Kidney (tissue), 14 donors: Measurements from ENCODE around the gene RASGRF1. TPM values are rescaled to one million over a fixed set of nuclear protein-coding genes. Genes with fewer than 3 reads are reported as not detected.

ENCODE experiments used
- DNase-seq, 5 donors: peaks; one replicate each; pipeline ENCODE4 v3.0.0-alpha.2; 2013 to 2020
- FAIRE-seq: peaks from 2 replicates; lab custom pipeline; 2012; peaks lifted over from hg19 to GRCh38; lab: Jason Lieb, UNC
- H3K27ac ChIP-seq, 2 donors: one replicate each; pipeline ENCODE4 v1.7.0; 2013; ENCODE audit warnings: low read depth in 2 of 2, low read length in 2 of 2, inconsistent platforms in 1 of 2
- H3K27me3 ChIP-seq: one replicate; pipeline ENCODE4 v1.7.1; 2013; ENCODE audit warnings: low read length, inconsistent platforms; ENCODE audit not compliant: control insufficient read depth, insufficient read depth
- H3K36me3 ChIP-seq, 3 donors: one replicate each; pipeline versions ENCODE4 v1.7.0 to v1.7.1; 2013; ENCODE audit warnings: low read length in 3 of 3, control low read depth in 1 of 3, inconsistent platforms in 1 of 3; ENCODE audit not compliant: insufficient read depth in 3 of 3, control insufficient read depth in 2 of 3
- H3K4me1 ChIP-seq, 3 donors: one replicate each; pipeline versions ENCODE4 v1.7.0 to v1.7.1; 2013; ENCODE audit warnings: low read length in 3 of 3, inconsistent platforms in 1 of 3, low read depth in 1 of 3; ENCODE audit not compliant: control insufficient read depth in 2 of 3, insufficient read depth in 2 of 3
- H3K4me3 ChIP-seq, 3 donors: one replicate each; pipeline versions ENCODE4 v1.7.0 to v1.8.1; 2013; ENCODE audit warnings: low read length in 3 of 3, control low read depth in 1 of 3, inconsistent platforms in 1 of 3
- H3K9ac ChIP-seq, 3 donors: one replicate each; pipeline versions ENCODE4 v1.7.0 to v1.7.1; 2013; ENCODE audit warnings: low read length in 3 of 3, control low read depth in 1 of 3, inconsistent platforms in 1 of 3
- H3K9me3 ChIP-seq, 3 donors: one replicate each; pipeline versions ENCODE4 v1.7.0 to v1.7.1; 2013; ENCODE audit warnings: low read length in 3 of 3, control low read depth in 1 of 3, inconsistent platforms in 1 of 3; ENCODE audit not compliant: control insufficient read depth in 2 of 3, insufficient read depth in 1 of 3
- intact Hi-C: fragments of 100-400 bp; cut with DNase I; formaldehyde crosslinking; loops from one replicate; pipeline ENCODE4 v1.11.1; 2022
- polyA plus RNA-seq: library from polyadenylated mRNA; stranded (reverse); fragments of 350-450 nt; fragmentation: Illumina TruSeq; extraction: RNeasy Lipid Tissue Mini Kit (QIAGEN cat#74804); gene quantifications from one replicate; pipeline ENCODE4 v1.2.3, GENCODE V29; 2014; ENCODE audit warnings: low read depth, low replicate concordance; ENCODE audit not compliant: insufficient read depth
- total RNA-seq: library from RNA; stranded (reverse); fragmentation: NEBNext Ultra II Directional; extraction: Animal tissue kit (Norgen Biotek cat#: 25700); gene quantifications from one replicate; pipeline ENCODE4 v1.2.1, GENCODE V29; 2021
- TF ChIP-seq, protein P1 (sequence below): IDR thresholded peaks from 3 replicates; pipeline ENCODE4 v1.5.1; 2012; ENCODE audit warnings: mild to moderate bottlenecking, moderate library complexity, borderline replicate concordance; ENCODE audit not compliant: insufficient read depth; ENCODE audit errors: extremely low read depth
- donor health status: control.
- donor health status: control.
- donor health status: control.
- donor health status: control.
- donor health status: control.
- donor health status: DM: yes; HTN: yes; CAD: no.
- donor health status: Normal renal cell carcinoma (clear cell type).

The RASGRF1 gene
- total and polyA plus RNA-seq, 2 donors from 2014 or later = 0.98 to 4.2 TPM

DNA sequence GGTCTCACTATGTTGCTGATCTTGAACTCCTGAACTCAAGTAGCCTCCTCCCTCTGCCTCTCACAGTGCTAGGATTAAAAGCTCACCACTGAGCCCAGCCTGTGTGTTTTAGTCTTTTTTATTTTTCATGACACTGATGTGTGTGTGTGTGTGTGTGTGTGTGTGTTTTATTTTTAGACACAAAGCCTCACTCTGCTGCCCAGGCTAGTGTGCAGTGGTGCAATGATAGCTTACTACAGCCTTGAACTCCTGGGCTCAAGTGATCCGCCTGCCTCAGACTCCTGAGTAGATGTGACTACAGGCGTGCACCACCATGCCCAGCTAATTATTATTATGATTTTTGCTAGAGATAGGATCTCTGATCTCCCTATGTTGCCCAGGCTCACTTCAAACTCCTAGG, 122.5 kb downstream of the RASGRF1 start:
- FAIRE-seq = no peak

DNA sequence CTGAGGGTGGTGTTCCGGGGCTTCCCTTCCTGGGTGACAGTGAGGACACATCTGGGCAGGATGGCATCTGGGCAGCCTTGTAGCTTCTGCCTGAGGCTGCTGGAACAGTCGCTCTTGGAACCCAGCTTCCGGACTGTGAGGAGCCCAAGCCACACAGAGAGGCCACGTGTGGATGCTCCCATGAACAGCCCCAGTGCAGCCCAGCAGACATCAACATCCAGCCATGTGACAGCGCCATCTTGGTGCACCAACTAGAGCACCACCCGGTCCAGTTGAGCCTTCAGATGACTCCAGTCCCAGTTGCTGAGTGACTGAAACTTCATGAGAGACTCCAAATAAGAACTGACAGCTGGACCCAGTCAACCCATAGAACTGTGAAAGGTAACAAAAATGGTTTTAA, 130.3 kb downstream of the RASGRF1 start:
- Histone ChIP-seq H3K27ac (no peak overlapping the region), H3K4me3 (no peak overlapping the region), H3K9ac (no peak overlapping the region), H3K9me3 (no peaks in the 10 kb centered on the region), H3K27me3 (no peaks in the 10 kb centered on the region), H3K36me3 (no peaks in the 10 kb centered on the region), H3K4me1 (no peaks in the 10 kb centered on the region)
- TF ChIP-seq, protein P1, sequence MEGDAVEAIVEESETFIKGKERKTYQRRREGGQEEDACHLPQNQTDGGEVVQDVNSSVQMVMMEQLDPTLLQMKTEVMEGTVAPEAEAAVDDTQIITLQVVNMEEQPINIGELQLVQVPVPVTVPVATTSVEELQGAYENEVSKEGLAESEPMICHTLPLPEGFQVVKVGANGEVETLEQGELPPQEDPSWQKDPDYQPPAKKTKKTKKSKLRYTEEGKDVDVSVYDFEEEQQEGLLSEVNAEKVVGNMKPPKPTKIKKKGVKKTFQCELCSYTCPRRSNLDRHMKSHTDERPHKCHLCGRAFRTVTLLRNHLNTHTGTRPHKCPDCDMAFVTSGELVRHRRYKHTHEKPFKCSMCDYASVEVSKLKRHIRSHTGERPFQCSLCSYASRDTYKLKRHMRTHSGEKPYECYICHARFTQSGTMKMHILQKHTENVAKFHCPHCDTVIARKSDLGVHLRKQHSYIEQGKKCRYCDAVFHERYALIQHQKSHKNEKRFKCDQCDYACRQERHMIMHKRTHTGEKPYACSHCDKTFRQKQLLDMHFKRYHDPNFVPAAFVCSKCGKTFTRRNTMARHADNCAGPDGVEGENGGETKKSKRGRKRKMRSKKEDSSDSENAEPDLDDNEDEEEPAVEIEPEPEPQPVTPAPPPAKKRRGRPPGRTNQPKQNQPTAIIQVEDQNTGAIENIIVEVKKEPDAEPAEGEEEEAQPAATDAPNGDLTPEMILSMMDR = no peak
- intact Hi-C loops = no loop called here
- DNase-seq = no peak
- FAIRE-seq = no peak

More for the DNA sequence above, 122.5 kb downstream of the RASGRF1 start:
- H3K4me3 ChIP-seq = no peak overlapping the region
- no peak for DNase-seq
- no peaks in the 10 kb centered on the region for H3K36me3 ChIP-seq
- no peak overlapping the region for H3K9ac ChIP-seq
- intact Hi-C loops = no loop called here
- TF ChIP-seq, protein P1 = no peak
- no peaks in the 10 kb centered on the region for H3K27me3 ChIP-seq
- peaks cover 0 to 15% (median 3%) of the 10 kb centered on the region in 3 donors for H3K4me1 ChIP-seq
- H3K9me3 ChIP-seq = no peaks in the 10 kb centered on the region
- no peak overlapping the region for H3K27ac ChIP-seq

DNA sequence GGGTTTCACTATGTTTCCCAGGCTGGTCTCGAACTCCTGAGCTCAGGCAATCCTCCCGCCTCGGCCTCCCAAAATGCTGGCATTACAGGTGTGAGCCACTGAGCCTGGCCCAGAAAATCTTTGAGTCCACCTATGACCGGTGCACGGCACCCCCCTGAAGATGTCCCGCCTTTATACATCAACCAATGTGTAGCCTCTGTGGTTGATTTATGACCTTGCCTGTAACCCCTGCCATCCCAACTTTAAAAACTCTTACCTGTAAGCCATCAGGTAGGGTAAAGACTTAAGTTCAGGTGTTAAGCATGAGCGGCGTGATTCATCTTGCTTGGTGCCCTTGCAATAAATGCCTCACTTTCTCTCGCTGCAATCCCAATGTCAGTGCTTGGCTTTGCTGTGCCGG, 131.2 kb downstream of the RASGRF1 start:
- Histone ChIP-seq H3K4me3 (no peak overlapping the region), H3K4me1 (no peaks in the 10 kb centered on the region), H3K9ac (no peak overlapping the region), H3K27me3 (no peaks in the 10 kb centered on the region), H3K9me3 (no peaks in the 10 kb centered on the region), H3K36me3 (no peaks in the 10 kb centered on the region), H3K27ac (no peak overlapping the region)
- DNase-seq (no peak), FAIRE-seq (no peak)
- intact Hi-C loops = no loop called here
- TF ChIP-seq, protein P1 = no peak
